Measurements from ENCODE around the gene BAAT. TPM values are rescaled to one million over a fixed set of nuclear protein-coding genes. Genes with fewer than 3 reads are reported as not detected.

The BAAT gene
- total RNA-seq, 1 donor from 2014 or later = 0.07 TPM

DNA sequence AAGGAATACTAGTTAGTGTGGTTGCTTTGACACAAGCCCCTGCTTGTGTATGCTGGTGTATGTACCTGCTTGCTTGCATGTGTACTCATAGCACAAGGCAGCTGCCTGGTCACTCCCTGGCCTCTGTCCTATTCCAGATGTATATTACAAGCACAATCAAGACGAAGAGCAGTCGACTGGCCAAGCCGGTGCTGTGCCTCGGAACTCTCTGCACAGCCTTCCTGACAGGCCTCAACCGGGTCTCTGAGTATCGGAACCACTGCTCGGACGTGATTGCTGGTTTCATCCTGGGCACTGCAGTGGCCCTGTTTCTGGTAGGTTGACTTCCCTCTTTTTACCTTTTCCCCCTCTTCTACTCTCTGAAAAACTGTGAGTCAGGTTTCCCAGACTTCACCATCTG lies 72.1 kb downstream of the BAAT start:
- no peak for DNase-seq (ENCODE audit: low spot score in 2 of 2, unreplicated experiment in 2 of 2)
- Mint-ChIP-seq H3K27me3 (ENCODE audit: low read depth) (peaks cover 3% of the 10 kb centered on the region), H3K27ac (no peak overlapping the region)

DNA sequence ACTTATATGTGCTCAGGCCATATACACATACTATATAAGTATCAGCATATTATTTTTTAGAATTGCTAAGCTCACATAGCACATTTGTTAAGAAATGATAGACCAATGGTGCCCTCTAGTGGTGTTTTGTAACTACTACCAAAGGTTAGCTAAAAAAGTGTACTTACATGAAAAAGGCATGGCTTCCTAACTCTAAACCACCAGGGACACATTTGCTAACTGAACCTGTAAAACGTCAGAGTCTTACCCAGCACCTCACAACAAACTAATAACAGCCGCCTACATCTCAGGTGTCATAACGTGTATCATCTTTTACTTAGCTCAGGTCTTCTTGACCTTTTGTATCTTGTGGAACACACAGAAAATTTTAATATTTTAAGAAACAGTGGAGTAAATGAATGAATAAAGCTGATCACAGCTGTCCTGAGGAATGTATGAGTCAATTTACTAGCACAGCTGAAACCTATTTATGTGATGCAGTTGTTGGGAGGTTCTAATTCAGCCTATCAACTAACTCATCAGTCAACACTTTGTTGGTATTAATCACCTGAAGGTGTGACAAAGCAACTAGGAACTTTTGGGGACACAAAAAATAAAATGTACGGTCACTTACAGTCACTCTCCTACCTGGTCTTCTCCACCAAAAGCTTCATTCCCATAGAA lies 72.9 kb downstream of the BAAT start:
- Mint-ChIP-seq H3K4me1 (peaks cover 21% of the 10 kb centered on the region), H3K27me3 (ENCODE audit: low read depth) (peaks cover 3% of the 10 kb centered on the region), H3K27ac (no peak overlapping the region), H3K4me3 (no peak overlapping the region), H3K36me3 (no peaks in the 10 kb centered on the region), H3K9me3 (no peaks in the 10 kb centered on the region)
- TF ChIP-seq, protein P1, sequence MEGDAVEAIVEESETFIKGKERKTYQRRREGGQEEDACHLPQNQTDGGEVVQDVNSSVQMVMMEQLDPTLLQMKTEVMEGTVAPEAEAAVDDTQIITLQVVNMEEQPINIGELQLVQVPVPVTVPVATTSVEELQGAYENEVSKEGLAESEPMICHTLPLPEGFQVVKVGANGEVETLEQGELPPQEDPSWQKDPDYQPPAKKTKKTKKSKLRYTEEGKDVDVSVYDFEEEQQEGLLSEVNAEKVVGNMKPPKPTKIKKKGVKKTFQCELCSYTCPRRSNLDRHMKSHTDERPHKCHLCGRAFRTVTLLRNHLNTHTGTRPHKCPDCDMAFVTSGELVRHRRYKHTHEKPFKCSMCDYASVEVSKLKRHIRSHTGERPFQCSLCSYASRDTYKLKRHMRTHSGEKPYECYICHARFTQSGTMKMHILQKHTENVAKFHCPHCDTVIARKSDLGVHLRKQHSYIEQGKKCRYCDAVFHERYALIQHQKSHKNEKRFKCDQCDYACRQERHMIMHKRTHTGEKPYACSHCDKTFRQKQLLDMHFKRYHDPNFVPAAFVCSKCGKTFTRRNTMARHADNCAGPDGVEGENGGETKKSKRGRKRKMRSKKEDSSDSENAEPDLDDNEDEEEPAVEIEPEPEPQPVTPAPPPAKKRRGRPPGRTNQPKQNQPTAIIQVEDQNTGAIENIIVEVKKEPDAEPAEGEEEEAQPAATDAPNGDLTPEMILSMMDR (IDR thresholded peaks at IDR 0.05; ENCODE audit: unreplicated experiment) = peak; percentile 90
- DNase-seq (ENCODE audit: low spot score in 2 of 2, unreplicated experiment in 2 of 2) = no peak

More for the DNA sequence above, 72.1 kb downstream of the BAAT start:
- no peaks in the 10 kb centered on the region for H3K36me3 Mint-ChIP-seq
- H3K4me3 Mint-ChIP-seq = no peak overlapping the region
- H3K4me1 Mint-ChIP-seq = peaks cover 13% of the 10 kb centered on the region
- no peaks in the 10 kb centered on the region for H3K9me3 Mint-ChIP-seq
- TF ChIP-seq, protein P1 (IDR thresholded peaks at IDR 0.05; ENCODE audit: unreplicated experiment) = no peak

- TF ChIP-seq, protein P1 (IDR thresholded peaks at IDR 0.05; ENCODE audit: unreplicated experiment) = no peak
- H3K27ac Mint-ChIP-seq = no peak overlapping the region
Measured at GRCh38 chr9:101311191-101311590, 73.6 kb downstream of the BAAT start.

More at GRCh38 chr9:101311191-101311590, 73.6 kb downstream of the BAAT start:
- H3K4me1 Mint-ChIP-seq = peaks cover 28% of the 10 kb centered on the region
- H3K27me3 Mint-ChIP-seq (ENCODE audit: low read depth) = no peaks in the 10 kb centered on the region
- no peaks in the 10 kb centered on the region for H3K36me3 Mint-ChIP-seq
- DNase-seq (ENCODE audit: low spot score in 2 of 2, unreplicated experiment in 2 of 2) = no peak
- no peaks in the 10 kb centered on the region for H3K9me3 Mint-ChIP-seq
- no peak overlapping the region for H3K4me3 Mint-ChIP-seq

Other genes with a start within 250 kb of the BAAT start
- gene MRPL50, start 13.6 kb upstream of the BAAT start, total RNA-seq = 9.5 to 11.0 TPM (median 10.2 TPM) in 3 replicates
- 29.4 to 32.1 TPM (median 30.1 TPM) in 3 replicates for gene ZNF189, start 13.8 kb upstream of the BAAT start, total RNA-seq
- gene ALDOB, start 50.8 kb upstream of the BAAT start, total RNA-seq = not detected in 3 replicates
- gene RNF20, start 148.8 kb upstream of the BAAT start, total RNA-seq = 49.0 to 55.5 TPM (median 53.9 TPM) in 3 replicates
- gene PPP3R2, start 210.0 kb upstream of the BAAT start, total RNA-seq = 0.34 to 0.38 TPM (median 0.34 TPM) in 3 replicates